GM18867 (cell line): ENCODE results near the gene ZMYND11.

ENCODE experiments used
- ATAC-seq: cut with Tn5 transposase; IDR thresholded peaks from one replicate; pipeline ENCODE4 v1.9.1; 2021; ENCODE audit warnings: mild to moderate bottlenecking, moderate library complexity; ENCODE audit not compliant: unreplicated experiment

Gene ZMYND11

DNA sequence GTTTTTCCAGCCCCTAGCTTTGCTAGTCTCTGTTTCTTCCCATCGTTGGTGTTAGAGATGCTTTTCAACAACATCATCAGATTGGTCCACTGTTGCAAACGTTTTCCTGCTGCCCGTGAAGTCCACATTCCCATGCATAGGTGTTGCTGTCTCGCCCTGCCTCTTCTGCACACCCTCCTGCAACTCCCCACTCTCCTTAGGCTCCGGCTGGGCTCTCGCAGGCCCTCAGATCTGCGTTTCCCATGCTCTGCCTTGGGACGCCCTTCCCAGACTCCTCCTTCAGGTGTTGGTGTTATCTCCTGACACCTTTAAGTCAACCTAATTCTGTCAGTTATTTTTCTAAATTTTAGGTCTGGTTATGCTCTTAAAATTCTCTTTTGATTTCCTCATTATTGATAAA lies 55.0 kb downstream of the ZMYND11 start:
- no peak for ATAC-seq

DNA sequence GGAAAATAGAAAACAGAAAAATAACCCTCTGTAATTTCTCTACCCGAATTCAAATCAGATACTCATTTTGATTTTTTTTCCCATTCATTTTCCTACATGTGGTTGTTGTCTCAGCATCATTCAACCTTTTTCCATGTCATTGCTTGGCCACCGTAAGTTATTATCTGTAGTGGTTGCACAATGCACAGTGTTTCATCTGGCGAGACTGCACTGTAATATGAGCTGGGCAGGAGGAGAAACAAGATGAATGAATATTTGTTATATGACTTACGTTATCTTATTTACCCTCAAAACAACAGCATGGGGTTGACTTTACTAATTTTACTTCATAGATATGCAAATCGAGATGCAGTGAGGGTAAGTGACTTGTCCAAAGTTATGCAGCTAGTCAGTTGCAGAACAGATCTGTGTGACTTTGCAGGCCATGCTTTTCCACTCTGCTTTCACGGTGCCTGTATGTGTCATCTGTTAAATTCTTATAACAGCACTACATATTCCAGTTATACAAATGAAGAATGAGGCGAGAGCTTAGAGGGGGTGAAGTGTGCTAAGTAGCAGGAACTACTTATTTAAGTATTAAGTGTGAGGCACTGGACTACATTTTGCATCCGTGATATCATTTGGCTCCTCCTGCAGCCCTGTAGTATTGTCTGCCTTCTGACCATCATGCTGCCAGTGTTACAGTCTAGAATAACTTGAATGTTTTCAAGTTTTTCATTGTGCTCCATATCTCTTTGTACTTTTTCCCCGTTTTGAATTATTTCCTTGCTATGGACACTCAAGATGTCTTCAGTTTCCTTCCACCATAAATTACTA lies 56.7 kb downstream of the ZMYND11 start:
- ATAC-seq, result no peak

DNA sequence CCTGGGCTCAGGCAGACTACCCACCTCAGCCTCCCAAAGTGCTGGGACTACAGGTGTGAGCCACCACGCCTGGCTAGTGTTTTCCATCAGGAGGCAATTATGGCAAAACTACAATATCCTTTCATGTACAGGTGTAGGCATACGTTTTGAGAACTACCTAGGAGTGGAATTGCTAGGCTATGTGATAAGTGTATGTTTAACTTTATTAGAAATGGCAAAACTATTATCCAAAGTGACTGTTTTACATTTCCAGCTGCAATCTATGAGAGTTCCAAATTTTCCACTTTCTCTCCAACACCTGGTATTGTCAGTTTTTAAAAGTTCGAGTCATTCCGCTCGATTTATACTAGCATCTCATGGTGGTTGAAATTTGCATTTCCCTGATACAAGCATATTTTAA lies 59.0 kb downstream of the ZMYND11 start:
- ATAC-seq, result no peak

GRCh38 chr10:200405-200804 lies 65.2 kb downstream of the ZMYND11 start:
- no peak for ATAC-seq

DNA sequence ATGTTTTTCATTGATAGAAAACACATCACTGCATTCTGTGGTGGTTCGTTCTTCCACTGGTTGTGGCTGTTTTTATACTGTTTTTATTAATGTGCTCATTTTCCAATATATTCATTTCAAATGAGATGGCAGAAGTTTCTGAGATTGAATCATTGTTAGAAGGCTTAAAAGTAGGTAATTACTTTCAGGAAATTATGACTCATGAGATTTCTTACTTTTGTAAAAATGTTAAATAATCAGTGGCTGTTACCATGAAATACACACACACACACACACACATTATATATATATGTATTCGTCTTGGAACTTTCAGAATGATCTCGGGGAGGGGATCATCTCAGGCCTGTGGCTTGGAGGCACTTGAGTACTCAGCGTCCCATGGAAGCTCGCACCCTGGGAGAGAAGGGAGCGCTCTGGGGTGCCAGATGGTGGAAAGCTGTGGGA lies 66.1 kb downstream of the ZMYND11 start:
- no peak for ATAC-seq

GRCh38 chr10:208616-209015 lies 73.4 kb downstream of the ZMYND11 start:
- no peak for ATAC-seq

GRCh38 chr10:209357-209756 lies 74.1 kb downstream of the ZMYND11 start:
- ATAC-seq, result no peak

DNA sequence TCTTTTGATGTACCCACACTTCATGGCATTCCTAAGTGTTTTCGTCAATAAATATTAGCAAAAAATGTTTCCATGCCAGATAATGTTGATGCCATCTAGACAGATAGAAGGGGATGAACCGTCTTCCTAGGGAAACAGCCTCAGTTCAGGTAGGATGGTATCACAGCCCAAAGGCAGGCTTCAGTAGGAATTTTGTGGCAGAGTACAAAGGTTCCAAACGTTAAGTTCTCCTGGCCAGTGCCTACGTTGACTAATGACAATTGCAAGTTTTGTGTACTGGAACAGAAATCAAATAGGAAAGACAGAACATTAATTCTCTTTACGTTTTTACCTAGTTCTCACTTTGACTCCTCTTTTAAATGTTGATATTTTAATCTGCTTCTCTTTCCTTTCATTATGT lies 75.0 kb downstream of the ZMYND11 start:
- ATAC-seq, result no peak

DNA sequence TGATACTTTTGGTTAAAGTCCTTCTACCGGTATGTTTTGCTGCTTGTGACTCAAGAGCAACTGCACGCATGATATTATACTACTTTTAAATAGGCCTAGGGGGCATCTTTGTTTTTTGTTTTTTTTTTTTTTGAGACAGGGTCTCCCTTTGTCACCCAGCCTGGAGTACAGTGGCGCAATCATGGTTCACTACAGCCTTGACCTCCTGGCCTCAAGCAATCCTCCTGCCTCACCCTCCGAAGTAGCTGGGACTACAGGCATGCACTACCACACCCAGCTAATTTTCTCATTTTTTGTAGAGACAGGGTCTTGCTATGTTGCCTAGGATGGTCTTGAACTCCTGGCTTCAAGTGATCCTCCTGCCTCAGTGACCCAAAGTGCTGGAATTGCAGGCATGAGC lies 80.2 kb downstream of the ZMYND11 start:
- ATAC-seq, result no peak

- no peak for ATAC-seq
Observed at GRCh38 chr10:218798-219197, 83.5 kb downstream of the ZMYND11 start.

GRCh38 chr10:219731-220472 lies 84.6 kb downstream of the ZMYND11 start:
- ATAC-seq, result no peak

DNA sequence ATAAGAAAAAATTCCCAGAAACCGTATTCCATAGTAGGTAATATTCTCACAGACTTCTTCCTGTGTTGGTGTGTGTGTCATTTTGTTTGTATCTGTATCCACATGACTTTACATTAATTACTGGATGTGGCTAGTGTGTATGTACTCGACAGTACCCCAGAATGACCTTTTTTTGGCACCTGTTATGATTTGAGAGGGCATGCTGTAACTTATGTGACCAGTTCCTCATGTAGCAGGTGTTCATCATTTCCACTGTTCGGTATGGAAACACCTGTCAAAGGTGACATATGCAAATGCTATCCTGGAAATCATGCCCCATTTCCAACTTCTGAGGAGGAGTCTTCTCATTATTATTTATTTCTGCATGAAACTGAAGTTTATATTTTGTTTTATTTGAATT lies 89.3 kb downstream of the ZMYND11 start:
- no peak for ATAC-seq

DNA sequence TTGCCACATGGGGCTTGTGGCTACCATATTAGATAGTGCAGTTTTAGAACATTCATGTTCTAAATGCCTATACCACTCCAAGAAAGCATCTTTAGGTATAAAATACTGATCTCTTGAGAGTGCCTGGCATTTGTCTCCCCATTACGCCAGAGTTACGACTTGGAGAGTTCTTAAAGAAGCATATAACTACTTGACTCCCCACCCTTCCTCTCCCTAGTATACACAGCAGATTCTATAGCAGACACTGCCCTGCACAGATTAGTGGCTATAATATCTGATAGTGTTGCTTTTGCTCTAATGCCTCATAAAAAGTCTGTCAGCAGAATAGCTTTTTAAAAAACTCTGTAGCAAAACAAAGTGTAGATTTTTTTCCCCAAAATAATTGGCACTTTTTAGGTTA lies 90.8 kb downstream of the ZMYND11 start:
- no peak for ATAC-seq

DNA sequence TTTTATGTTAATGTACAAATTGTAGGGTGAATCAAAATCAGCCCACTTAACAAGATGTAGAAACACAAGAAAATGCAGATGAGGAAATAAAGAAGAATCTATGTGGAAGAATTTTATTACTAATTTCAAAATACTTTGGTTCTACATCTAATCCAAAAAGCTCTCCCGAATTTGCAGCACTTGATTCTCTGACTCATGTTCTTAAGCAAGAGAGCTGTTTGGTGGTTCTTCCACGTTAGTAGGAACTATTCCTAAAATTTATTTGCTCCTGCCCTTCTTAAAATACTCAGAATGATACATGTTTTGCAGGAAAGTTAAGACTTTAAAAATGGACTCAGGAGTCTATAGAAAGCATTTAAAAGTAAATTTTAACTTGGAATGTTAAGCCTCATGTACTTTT lies 91.8 kb downstream of the ZMYND11 start:
- ATAC-seq, result no peak

DNA sequence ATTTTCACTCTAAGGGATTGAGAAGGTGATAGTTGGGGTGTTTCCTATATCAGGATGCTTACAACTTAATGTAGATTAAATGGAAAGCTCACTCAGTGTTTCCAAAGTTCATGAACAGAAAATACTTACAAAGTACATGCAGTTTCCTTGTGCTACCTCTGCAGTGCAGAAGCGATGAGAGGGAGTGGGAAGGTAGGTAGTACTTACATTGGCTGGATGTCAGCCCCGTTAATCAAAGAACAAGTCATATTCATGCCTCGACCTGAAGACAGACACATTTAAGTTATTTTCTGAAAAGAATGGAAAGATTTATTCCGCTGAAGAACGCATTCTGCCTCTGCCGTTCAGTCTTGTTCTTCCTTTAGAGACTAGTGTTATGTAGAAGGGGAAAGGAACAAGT lies 93.1 kb downstream of the ZMYND11 start:
- ATAC-seq, result no peak

GRCh38 chr10:230758-231157 lies 95.5 kb downstream of the ZMYND11 start:
- ATAC-seq, result no peak

DNA sequence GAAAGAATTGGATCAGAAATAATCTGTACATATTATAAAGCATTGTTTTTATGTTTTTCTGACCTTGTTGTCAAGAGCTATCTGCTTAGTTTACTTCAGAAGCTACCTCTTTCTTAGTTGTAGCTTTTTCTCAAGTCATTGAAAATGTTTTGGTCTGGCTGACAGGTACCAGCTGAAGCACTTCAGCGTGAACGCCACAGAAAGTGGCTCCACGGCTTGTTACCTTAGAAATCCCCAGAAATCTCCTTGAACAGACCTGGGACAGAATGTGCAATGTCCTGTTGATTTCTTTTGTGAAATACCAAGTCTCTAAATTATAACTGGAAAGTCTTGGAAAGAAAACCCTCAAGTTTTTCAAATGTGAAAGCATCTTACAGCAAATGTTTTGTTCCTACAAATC lies 96.8 kb downstream of the ZMYND11 start:
- ATAC-seq, result no peak

DNA sequence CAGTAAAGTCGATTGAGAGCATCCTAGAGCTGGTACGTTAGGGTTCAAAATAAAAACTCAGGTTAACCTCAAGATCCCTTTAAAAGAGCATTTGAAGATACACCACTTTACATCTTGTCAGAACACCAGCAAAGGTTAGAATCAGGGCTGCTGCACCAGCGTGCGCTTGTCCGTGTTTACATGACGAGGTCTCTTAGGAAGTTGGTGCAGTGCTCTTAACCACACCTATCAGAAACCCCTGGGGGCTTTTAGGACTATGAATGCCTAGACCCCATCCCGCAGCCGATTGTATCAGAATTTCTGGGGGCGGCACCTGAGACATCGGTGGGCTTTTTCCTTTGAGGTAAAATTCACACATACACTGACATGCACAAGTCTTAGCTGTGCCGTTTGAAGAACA lies 97.6 kb downstream of the ZMYND11 start:
- no peak for ATAC-seq

GRCh38 chr10:234708-235406 lies 99.6 kb downstream of the ZMYND11 start:
- no peak for ATAC-seq

GRCh38 chr10:235915-236314 lies 100.7 kb downstream of the ZMYND11 start:
- ATAC-seq, result no peak

DNA sequence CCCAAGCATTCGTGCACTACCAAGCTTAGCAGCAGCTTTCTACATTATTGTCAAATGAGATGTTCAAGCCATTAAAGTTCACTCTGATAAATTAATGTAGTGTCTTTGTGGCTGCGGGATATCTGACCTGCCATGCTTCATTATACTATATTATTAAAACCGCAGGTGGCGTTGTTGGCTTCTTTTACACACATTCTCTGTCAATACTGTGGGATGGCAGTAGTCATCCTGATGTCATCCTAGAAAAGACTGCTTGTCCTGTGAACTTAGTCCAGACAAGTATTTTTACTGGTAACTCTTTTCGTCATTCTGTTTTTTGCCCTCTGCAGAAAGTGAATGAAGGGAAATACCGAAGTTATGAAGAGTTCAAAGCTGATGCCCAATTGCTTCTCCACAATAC lies 103.9 kb downstream of the ZMYND11 start:
- no peak for ATAC-seq

DNA sequence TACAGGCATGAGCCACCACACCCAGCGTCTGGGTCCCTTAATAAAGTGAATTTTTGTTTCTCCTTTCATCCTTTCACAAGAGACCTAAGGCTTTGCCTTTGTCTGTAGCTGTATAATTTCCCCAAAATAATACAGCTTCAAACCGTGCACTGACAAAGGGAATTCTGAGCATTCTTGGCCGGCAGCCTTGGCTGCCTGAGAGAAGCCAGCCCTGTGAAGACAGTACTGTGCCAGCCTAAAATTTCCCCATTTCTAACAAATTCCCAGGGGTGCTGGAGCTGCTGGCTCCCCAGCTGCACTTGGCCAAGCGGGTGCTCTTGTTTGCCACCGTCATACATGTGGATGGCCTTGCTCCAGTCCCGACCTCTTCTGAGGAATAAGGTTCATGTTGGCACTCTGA lies 106.2 kb downstream of the ZMYND11 start:
- no peak for ATAC-seq
